Activated CD4-positive, alpha-beta T cell treated with anti-CD3 and anti-CD28 coated beads for 48 hours (primary cell): ENCODE data around the gene PCSK5.
"Not testable (repeated sequence)": the region's sequence is repeated elsewhere in the genome, so short reads cannot be mapped to it uniquely, and the experiment has no call there.

Source experiments
- DNase-seq: peaks from one replicate; pipeline ENCODE4 v3.0.0-alpha.2; 2020

Gene PCSK5

DNA sequence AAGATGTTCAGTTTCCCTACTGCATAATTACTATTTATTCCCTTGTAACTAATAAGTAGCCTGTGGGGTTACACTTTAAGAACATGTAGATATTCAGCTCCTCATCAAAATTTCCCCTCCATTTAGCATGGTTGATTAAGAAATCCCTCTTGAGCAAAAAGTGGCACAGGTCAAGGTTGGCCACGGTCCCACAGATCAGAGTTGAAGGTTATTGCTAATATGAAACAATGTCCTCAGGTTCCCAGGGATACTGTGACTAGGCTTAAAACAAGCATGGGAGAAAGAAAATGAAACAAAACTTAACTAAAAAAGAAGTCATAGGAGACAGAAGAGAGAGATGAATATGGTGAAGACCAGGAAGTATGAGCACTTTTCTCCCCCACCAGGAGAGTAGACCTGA, 439.6 kb downstream of the PCSK5 start:
- DNase-seq, result no peak

DNA sequence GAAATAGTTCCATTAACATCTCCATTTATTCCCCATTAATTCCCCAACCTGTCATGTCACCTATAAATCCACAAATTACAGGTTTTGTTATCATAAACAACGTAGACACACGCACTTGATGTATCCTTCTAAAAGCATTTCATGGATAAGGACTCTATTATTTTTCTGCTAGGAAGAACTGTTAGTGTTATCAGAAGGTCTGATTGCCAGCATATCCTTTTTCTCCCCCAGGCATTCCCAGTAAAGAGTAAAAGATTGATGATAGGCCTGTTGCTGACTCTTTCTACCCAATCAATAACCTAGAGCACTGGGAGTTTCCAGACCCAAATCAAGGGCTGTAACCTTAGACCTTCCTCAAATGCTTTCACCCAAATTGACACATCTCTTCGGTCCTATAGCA, 442.9 kb downstream of the PCSK5 start:
- no peak for DNase-seq

- no peak for DNase-seq
These were observed 443.5 kb downstream of the PCSK5 start for GRCh38 chr9:76333964-76334363.

GRCh38 chr9:76336027-76336426, 445.6 kb downstream of the PCSK5 start:
- DNase-seq, result no peak

DNA sequence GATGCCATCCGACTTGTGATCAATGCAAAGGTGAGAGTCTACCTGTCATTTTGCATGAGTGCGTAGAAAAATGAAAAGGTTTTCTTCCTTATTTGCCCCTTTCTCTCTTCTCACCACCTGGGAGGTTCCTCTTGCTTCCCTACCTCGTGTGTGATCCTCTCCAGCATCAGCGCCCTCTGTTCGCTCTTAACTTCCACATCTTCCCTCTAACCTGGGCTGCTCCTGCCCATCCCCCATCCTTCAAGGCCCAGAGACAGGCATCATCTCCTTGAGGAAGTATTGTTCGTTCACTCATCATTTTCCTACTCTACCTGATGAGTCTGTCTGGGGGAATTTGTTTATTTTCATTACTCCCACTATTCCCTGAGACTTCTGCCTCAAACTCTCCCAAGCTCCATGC, 447.9 kb downstream of the PCSK5 start:
- no peak for DNase-seq

DNA sequence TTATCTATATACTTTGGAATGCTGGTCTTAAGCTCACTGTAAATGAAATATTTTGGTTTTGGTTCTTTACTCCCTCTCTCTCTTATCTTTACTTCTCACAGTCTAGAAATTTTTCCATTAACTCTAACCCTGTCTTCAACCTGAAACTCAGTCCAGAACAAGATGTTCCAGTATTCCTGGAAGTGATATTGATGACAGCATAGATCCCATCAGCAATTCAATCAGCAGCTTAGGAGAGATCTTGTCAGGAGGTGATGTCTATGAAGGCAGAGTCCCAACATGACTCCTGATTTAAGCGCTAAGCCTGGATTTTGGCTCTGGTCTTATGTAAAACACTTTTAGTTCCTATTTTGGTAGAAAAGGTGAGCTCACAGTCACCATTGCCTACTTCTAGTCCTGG, 451.1 kb downstream of the PCSK5 start:
- no peak for DNase-seq

GRCh38 chr9:76342201-76342600, 451.7 kb downstream of the PCSK5 start:
- DNase-seq, result no peak

DNA sequence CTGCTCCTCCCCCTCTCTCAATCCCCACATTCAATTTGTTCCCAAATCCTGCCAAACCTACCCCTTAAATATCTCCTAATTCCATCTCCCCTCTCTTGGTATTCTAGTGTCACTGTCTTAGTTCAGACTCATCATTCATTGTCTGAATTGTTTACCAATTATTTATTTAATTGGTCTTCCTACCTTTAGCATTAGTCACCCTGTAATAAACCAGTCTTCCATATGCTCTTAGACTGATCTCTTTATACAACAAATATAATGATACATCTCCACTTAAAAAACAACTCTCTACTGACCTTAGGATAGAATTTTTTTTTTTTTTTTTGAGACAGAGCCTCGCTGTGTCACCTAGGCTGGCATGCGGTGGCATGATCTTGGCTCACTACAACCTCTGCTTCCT, 452.4 kb downstream of the PCSK5 start:
- no peak for DNase-seq

GRCh38 chr9:76349865-76350264, 459.4 kb downstream of the PCSK5 start:
- no peak for DNase-seq

- no peak for DNase-seq
These were observed 460.5 kb downstream of the PCSK5 start for GRCh38 chr9:76351006-76351405.

GRCh38 chr9:76352026-76352620, 461.6 kb downstream of the PCSK5 start:
- no peak for DNase-seq

GRCh38 chr9:76353280-76353679, 462.8 kb downstream of the PCSK5 start:
- no peak for DNase-seq

DNA sequence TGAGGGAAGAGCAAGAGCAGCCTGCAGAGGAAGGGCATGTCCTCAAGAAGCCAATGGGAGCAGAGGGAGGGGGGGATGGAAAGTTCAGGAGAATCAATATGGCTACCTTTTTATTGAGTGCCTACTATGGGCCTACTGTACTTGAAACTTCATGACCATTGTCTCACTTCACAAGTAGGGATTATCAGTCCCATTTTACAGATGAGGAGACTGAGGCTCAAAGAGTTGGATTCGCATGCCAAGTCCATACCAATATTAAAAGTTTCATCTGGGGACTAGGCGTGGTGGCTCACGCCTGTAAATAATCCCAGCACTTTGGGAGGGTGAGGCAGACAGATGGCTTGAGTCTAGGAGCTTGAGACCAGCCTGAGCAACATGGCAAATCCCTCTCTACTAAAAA, 463.7 kb downstream of the PCSK5 start:
- no peak for DNase-seq

GRCh38 chr9:76355886-76356285, 465.4 kb downstream of the PCSK5 start:
- DNase-seq, result no peak

DNA sequence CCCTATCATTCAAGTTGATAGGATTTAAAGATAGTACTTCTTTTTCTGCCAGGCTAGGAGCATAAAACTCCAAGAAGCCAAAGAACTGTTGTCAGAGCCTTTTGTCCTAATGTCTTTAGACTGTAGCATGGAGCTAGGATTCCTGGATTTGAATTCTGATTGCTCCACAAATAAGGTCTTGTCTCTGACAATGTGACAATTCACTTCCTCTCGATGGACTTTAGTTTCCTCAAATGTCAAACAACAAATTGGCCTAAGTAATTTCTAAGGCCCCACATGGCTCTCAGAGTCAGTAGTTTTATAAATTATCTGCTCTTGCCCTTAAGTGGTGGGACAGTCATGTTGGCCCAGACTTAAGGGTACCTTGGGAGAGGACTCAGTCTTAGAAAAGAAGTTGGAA, 467.1 kb downstream of the PCSK5 start:
- DNase-seq, result no peak

DNA sequence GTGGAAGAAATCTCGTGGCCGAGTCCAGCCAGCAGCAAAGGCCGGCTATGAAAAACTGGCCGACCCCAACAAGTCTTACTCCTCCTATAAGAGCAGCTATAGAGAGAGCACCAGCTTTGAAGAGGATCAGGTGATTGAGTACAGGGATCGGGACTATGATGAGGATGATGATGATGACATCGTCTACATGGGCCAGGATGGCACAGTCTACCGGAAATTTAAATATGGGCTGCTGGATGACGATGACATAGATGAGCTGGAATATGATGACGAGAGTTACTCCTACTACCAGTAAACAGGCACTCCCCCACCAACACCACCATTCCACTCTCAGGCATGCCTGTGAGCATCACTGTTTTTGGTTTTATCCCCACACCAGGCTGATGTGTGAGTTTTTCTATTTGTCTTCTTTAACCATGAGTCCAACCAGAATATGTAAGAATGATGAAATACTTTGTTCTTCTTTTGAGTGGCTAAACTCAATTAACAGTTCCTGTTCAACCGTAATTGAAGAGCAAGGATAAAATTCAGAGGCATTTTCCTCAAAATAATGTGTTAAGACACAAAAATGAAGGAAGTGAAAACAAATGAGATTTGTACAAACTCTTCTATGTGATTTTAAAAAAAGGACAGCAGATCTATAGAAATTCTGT, 468.3 kb downstream of the PCSK5 start:
- DNase-seq, result no peak

DNA sequence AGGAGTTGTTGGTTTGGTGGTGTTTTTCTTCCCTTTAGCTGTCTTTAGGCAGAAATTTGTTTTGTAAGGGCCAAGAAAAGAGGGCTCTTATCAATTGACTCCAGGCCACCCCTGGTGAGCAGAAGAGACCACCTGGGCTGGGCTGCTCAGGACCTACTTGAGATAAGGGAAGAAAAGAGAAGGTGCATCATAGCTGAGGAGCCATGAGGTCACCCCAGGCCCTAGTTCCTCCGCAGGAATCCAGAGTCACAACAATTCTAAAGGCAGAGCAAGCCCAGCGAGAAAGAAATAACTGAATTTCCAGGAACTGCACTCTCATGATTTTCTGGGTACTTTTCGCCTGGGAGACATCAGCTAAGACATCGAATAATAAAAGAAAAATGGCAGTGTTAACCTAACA, 468.9 kb downstream of the PCSK5 start:
- no peak for DNase-seq

DNA sequence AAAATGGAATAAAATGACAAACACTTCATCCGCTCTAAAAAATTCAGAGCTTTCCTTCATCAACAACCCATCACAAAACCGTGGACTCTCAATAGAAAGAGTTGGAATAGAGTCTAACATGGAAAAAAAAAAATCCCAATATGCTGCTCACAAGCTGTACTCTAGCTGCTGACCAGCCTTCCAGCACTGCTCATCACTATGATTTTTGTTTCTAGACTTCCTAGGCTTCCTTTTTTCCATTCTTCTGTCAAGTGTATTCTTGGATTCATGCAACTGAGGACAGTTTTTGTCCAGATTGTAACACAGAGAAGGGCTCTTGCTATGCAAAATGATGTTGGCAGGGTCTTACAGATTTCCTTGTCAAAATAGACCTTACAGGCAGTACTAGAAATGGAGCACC, 469.3 kb downstream of the PCSK5 start:
- DNase-seq, result no peak

DNA sequence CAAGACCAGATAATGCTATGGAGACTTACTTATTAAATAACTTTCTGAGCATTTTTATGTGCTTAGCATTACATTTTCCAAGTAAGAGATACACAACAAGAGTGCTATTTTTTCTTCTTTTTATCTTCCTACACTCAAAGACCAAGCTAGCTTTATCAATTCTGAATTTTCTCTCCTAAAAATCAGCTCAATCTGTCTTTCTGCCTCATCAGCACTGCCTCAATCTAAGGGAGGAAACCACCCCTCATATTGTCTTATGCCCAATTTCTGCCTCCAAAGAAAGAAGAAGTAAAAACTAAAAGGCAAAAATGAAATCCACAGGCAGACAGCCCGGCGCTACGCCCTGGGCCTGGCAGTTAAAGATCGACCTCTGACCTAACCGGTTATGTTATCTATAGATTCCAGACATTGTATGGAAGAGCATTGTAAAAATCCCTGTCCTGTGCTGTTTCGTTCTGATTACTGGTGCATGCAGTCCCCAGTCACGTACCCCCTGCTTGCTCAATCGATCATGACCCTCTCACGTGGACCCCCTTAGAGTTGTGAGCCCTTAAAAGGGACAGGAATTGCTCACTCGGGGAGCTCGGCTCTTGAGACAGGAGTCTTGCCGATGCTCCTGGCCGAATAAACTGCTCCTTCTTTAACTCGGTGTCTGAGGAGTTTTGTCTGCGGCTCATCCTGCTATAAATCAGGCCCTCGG, 472.0 kb downstream of the PCSK5 start:
- not testable (repeated sequence) for DNase-seq

GRCh38 chr9:76363032-76363395, 472.5 kb downstream of the PCSK5 start:
- DNase-seq, result no peak

- DNase-seq, result no peak
These were observed 474.6 kb downstream of the PCSK5 start for GRCh38 chr9:76365028-76365427.

GRCh38 chr9:76366275-76366674, 475.8 kb downstream of the PCSK5 start:
- no peak for DNase-seq

DNA sequence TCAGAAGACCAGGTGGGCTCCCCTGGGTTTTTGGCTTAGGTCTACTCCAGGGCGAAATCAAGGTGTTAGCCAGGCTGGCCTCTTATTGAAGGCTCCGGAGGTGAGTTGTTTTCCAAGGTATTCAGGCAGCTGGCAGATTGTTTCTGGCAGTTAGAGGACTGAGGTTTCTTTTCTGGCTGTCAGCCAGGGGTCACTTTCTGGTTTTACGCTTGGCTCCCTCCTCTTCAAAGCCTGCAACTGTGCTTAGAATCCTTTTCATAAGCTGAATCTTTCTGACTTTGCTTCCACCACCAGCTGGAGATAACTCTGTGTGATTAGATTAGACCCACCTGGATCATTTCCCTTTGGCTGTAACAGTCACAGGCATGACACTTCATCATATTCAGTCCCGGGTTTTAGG, 479.1 kb downstream of the PCSK5 start:
- DNase-seq, result no peak

GRCh38 chr9:76370396-76371023, 480.0 kb downstream of the PCSK5 start:
- DNase-seq, result no peak
